Glomerular visceral epithelial cell (primary cell): ENCODE data around the gene NIT1.
"Not testable (repeated sequence)": the region's sequence is repeated elsewhere in the genome, so short reads cannot be mapped to it uniquely, and the experiment has no call there.

Source experiments
- DNase-seq: peaks from one replicate; pipeline ENCODE4 v3.0.0-alpha.2; 2016; ENCODE audit errors: extremely low spot score

Gene NIT1

DNA sequence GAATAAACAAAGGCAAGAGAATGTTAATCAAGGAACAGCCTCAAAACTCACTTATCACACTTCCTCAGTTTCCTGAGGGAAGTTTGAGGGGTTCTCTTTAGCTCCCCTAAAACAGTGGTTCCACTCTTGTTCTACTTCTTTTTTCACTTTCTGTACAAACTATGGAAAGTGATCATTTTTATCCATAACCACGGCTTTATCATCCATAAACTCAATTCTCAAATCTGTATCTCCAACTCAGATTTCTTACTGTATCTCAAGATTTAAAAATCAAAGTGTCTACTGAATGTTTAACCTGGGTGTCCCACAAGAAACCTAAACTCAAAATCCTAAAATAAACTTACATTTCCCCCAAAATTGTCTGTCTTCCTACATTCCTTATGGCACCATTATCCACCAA is 4.0 kb upstream of the NIT1 start:
- no peak for DNase-seq

DNA sequence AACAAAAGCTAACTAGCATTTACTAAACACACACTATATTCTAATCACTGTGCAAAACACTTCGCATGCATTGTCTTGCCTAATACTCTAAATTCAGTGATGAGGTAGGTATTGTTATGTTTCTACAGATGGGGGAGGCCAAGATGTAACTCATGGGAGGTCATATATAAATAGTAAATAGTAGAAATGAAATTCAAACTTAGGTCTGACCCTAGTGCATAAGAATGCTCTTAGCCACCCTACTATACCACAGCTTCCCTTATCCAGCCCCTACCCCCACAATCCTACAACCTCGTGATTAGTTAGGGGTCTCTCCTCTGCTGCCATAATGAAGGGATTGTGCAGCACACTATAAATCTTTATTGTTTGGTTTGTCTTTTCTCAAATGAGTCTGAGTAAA is 3.3 kb upstream of the NIT1 start:
- no peak for DNase-seq

DNA sequence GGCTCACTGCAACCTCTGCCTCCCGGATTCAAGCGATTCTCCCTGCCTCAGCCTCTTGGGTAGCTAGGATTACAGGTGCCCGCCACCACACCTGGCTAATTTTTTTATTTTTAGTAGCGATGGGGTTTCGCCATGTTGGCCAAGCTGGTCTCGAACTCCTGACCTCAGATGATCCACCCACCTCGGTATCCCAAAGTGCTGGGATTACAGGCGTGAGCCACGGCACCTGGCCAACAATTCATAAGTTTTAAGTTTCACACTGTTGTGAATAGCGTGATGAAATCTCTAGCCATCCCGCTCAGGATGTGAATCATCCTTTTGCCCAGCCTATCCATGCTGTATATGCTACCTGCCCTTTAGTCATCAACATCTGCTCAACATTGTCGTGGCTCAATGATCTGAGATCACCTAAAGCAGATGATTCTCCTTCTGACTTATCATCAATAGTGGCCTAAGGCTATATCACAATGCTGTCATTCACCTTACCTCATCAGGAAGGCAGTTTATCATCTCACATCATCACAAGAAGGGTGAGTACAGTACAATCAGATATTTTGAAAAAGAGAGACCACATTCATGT is 2.7 kb upstream of the NIT1 start:
- peak; percentile 92 for DNase-seq

DNA sequence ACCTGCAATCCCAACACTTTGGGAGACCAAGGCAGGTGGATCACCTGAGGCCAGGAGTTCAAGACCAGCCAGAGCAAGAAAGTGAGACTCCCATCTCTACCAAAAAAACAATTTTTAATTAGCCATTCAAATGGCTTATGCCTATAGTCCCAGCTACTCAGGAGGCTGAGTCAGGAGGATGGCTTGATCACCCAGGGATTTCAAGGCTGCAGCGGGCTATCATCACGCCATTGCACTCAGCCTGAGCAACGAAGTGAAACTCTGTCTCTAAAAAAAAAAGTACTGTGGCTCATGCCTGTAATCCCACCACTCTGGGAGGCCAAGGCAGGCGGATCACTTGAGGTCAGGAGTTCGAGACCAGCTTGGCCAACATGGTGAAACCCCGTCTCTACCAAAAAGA is 1.9 kb upstream of the NIT1 start:
- DNase-seq, result not testable (repeated sequence)

DNA sequence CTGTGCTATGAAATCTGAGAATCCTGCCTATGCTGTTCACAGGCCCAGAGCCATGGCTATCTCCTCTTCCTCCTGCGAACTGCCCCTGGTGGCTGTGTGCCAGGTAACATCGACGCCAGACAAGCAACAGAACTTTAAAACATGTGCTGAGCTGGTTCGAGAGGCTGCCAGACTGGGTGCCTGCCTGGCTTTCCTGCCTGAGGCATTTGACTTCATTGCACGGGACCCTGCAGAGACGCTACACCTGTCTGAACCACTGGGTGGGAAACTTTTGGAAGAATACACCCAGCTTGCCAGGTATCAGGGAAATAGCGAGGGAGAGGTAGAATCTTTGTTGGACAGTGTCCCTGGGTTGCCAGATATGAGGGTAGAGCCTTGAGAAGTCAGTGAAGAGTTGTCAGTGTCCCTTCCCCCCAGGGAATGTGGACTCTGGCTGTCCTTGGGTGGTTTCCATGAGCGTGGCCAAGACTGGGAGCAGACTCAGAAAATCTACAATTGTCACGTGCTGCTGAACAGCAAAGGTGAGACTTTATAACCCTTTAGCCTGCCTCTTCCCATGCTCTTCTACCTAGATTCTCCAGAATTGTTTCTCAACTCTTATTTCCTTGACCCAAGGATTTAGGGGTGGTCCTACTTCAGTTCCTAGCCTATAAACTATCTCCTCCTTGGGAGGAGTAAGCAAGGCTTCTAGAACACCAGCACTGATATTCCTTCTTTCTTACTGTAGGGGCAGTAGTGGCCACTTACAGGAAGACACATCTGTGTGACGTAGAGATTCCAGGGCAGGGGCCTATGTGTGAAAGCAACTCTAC is 1.4 kb downstream of the NIT1 start:
- peak; percentile 69 for DNase-seq

DNA sequence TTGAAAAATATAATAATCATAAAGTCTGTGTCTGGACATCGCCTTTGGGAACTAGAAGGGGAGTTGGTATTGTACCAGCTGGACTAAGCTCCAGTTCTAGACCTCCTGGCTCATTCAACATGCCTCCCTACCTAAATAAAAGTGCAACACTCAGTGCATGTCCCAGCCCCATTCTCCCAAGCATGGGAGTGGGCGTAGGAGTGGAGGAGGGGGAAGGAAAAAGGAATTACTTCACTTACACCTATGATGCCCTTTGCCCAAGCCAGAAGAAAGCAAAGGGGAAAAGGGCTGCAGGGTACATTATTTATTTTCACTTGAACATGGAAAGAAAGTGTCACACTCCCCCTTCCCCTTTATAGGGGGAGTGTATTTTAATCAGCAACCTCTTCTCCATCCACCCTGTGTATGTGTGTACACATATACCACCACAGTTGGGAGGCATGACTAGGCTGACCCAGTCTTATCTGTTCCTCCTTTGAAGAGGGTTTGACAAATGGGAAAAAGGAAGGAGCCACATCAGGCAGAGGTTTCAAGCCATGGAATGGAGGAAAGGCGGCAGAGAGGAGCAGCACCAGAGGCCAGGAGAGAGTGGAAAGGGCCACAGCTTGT is 3.2 kb downstream of the NIT1 start:
- DNase-seq, result no peak

DNA sequence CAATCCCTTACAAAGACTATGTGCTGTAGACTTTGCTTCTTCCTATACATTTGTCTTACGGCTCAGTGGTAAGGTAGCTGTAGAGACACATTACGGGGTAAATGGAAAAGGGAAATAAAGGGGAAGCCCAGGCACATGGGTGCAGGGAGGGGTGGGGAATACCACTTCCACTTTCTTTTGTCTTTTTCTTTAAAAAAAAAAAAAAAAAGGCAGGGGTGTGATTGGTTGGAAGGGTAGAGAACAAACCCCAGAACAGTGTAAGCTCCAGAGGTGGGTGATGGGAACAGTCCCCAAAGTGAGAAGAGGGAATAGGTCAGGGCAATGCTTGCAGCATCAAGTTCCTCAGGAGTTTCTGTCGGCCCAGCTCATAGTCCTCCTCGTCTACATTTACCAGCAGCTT is 3.9 kb downstream of the NIT1 start:
- no peak for DNase-seq

DNA sequence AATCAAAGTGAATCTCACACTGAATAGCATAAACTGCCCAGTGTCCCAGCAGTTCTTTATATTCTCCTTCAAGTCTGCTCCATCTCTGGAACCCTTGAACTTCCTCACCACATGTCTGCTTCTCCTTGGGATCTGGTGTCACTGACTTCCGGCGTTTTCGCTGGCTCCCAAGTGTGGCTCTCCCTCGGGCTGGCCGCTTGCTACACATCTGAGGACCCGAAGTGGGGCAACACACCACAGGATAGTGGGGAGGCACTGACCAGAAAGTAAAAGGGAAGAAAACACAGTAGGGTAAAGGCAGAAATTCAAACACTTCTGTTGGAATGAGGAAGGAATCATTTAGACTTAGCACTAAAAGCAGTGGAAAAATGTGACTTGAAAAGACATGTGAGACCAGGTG is 5.1 kb downstream of the NIT1 start:
- no peak for DNase-seq

DNA sequence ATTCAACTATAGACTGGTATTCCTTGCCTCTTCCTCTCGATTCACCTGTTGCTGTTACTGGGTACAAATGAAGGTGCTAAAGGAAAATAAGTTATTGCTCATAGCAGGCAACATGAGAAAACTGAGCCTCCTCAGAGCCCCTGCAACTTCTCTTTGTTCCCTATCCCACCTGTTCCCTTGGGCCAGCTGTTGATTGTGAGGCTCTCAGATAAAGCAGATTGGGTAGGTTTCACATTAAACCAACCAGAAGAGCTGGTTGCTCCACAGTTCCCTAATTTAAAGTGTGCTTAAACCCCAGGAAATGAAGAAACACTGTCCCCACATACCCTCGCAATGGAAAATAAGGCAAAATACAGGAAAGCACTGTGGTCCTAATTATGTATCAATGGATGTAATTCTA is 9.7 kb downstream of the NIT1 start:
- DNase-seq, result no peak

DNA sequence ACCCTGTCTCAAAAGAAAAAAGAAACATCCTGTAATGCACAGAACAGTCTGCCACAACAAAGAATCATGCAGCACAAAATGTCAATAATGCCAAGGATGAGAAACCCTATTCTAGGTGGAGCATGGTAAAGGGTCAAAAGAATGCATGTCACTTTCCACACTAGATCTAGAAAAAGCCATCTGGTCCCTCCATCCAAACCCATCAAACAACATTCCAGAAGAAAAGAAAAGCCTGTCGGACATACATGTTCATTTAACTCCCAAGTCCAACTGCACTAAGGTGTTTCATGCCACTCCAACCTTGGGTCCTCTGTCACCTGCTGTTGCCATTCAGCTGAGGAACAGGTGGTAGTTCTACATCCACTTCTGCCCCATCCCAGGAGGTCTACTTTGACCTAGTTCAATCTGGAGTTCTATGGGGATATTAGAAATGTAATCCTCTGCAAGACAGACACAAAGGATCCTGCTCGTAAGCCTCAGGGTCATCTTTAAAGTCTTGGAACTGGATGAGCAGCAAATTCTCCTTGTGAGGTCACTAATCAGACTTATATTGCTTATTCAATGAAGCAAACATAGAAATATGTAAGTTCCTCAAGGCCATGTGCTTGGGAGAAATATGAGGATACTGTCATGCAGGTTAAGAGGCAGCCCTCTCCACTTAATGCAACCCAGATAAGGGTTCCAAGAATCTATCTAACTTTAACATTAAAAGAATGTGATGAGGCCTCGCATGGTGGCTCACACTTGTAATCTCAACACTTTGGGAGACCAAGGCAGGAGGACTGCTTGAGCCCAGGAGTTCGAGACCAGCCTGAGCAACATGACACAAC is 10.9 kb downstream of the NIT1 start:
- no peak for DNase-seq

DNA sequence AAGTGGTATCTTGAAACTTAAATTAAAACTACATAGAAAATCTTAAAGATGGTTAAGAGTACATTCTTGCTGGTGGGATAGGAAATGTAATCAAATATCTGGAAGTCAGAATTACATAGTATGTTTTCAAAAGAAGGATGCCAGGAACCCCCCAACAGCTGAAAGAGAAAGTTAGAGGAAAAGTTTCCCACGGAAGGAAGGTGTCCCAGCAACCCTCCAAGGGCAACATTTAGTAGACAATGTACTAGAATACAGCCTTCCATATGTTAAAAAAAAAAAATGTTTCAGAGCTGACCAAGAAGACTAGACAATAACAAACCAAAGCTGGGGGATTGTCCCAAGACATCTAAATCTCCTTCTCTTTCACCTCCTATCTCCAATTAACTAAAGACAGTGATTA is 12.4 kb downstream of the NIT1 start:
- no peak for DNase-seq

DNA sequence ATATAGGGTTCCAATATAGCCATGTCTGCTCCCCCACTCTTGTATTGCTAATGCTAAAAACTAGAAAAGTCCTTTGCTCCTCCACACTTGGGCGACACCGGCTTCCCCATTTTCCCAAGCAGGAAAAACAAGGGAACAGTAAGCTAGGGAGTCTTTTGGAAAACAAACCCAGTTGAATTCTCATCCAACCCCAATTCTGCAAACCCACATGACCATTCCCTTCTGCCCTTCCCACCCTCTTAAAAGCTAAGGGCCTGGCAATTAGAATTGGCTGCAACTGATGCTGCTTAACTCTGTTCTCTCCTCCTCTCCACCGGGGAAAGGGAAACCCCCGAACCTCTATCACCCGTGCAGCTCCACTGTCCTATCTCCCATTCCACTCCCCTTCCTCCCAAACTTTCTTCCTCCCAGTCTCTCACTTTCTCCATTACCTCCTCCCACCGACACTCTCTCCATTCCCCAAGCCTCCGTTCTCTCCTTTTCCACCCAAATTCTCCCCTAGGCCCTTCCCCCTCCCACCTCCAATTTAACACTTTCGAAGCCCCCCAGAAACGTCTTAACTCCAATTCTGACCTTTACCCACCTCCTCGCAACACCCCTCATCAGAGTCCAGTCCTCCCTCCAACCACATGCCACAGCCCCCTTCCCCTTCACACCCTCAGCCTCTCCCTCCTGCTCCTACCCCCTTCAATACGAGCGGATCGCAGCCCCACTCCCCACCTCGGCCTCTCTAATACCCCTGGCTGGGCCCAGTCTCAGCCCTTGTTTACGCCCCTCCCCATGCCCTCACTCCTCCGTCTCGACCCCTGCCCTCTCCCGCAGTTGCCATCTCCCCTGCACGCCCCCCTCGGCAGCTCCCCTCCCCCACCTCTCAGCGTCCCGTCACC is 13.9 kb downstream of the NIT1 start:
- no peak for DNase-seq

DNA sequence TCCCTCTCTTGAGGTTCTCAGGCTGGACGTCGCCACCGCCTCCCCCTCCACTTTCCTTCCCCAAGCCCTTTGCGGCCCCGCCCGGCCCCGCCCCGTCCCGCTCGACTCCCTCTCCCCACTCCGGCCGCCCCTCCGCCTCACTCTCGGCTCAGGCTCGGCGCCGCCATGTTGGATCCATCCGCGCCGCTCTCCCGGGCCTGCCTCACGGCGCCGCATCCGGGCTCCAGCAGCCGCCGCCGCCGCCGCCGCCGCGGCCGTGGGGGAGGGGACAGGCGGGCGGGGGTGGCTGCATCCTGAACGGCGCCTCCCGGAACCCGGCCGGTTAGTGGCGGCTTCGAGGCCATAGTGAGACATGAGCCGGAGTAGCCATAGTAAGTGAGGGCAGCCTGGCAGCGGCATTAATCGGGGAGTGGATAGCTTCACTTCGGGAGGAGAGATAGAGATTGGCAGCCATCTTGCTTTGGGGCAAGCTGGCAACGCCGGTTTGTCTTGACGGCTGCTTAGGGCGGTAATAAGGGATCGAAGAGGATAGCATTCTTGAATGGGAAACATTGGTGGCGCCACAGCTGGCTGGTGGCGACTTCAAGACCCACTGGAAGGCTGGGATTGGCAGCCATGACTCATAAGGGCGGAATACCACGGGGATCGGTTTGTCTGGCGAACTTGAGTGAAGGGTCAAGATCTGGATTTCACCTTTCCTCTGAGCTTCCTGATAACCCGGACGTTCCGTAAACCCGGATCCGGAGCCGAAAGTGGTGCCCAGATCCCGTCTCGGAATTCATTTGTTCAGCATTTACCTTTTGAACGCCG is 14.7 kb downstream of the NIT1 start, which contains the start of gene DEDD:
Gene DEDD, minus strand, starts transcription at position 258 of the 810 bp plus-strand sequence. CDS start 8,205 bp downstream, outside the sequence.
- peak; percentile 98 for DNase-seq

DNA sequence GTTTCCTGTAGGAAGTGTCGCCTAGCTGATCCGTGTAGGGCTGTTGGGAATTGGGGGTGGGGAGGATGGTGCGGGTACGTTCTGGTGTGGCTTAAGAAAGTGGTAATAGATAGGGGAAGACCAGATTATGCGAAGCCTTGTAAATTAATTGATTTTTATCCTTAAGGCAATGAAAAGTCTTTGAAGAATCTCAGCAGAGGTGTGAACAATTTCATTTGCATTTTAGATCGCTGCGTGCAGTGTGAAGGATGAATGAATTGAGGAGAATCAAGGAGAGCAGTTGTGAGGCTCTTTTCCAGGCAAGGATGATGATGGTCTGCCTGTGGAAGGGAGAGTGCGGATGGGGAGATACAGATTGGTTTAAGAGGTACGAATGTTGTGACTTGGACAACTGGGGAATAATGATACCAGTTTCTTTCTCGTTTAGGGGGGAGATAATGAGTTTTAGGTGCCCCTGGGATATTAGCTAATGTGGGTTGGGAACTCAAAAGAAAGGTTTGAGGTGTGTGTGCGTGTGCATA is 15.4 kb downstream of the NIT1 start:
- DNase-seq, result peak; percentile 33

DNA sequence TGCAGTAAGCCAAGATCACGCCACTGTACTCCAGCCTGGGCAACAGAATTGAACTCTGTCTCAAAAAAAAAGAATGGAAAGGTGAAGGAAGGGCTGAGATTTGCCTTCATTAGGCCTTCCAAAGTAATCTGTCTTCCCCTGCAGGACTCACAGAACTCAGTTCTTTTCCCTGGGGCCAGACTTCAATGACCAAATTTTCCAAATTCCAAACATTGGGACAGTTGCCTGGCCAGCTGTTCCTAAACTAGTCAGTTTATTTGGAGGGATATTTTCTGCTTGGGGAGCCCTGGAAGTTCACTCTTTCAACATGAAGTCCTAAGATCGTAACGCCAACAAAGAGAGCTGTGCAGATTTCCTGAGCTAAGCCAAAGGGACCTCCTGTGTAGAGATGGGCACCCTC is 20.0 kb downstream of the NIT1 start:
- no peak for DNase-seq

DNA sequence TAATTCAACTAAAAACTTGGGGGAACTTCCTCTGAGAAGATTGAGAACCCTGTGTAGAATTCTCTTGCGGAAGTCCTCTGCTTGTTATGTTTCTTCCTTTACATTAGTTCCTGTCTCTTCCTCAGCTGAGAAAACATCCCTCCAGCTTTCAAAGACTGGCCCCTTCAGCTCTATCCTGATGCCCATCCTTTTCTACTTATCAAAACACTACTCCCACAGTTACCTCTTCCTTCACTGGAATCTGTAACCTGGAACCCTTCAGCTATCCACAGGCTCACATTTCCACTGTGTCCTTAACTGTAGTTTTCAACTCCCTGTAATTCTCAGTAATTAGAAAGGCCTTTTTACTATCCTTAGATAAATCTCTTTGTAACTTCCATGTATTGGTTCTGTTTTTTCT is 20.5 kb downstream of the NIT1 start:
- DNase-seq, result no peak

DNA sequence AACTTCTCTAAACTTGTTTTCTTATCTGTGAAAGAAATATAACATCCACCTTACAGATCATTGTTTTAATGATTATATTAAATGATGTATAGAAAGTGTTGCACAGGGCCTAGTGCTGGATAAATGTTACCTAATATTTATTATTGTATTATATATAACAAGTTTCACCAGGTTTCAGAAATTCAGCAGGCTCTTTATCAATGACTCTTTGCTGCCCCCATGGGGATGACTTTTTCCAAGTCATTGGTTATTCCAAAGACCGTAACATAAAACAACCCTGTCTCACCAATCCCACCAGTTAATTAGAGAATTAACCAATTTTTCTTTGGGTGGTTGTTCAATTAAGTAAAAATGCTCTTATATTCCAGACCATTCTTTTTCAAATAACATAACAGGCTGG is 21.9 kb downstream of the NIT1 start:
- DNase-seq, result peak; percentile 47

DNA sequence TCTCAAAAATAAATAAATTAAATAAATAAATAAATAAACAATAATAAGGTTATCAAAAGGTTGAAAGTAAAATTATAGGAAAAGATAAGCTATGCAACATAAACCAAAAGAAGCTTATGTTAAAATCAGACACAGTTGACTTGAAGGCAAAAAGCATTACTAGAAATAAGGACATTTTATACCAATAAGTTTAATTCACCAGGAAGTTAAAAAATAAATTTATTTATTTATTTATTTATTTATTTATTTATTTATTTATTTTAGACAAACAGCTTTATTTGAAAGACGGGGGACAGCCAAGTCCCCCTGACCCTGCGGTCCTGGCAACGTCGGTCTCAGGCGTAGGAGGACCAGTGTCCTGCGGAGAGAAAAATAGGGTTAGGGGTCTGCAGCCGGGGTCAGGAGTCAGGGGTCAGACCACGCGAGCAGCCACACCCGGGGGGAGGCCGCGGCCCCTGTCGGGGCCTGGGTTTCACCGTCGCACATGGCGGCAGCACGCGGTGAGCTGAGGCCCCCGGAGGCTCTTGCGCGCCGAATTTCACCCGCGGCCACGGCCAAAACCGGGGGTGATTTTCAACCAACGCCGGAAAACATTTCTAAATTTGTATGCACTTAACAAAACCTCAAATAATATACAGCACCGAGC is 23.0 kb downstream of the NIT1 start:
- no peak for DNase-seq

DNA sequence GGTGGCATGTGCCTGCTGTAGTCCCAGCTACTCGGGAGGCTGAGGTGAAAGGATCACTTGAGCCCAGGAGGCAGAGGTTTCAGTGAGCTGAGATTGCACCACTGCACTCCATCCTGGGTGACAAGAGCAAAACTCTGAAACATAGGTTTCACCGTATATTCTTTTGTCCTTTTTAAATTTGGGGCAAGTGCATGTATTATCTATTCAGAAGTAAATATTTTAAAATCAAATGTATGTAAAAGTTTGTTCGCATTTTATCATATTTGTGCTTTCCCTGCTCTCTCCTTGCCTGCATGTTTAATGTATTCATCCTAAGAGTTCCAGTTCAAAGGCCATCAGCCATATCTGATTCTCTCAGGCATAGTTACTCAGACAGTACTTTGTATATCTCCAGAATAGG is 27.9 kb downstream of the NIT1 start:
- DNase-seq, result no peak

DNA sequence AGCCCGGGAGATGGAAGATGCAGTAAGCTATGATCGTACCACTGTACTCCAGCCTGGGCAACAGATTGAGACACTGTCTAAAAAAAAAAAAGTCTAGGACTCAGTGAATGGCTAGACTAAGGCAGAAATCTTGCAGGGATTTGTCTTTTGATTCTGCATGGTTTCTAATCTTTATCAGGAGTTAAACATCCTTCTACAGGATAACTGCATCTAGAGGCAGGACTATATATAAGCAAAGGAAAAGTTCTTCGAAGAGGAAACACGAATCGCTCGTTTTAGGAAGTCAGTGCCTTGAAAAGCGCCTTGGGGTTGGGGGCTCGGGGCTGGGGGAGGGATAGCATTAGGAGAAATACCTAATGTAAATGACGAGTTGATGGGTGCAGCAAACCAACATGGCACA is 35.3 kb downstream of the NIT1 start:
- DNase-seq, result no peak
